ENCODE data around the gene AKAP13. TPM values are rescaled to one million over a fixed set of nuclear protein-coding genes. Genes with fewer than 3 reads are reported as not detected.
A peak's percentile ranks its signal among the peaks of the same experiment; 100 is the strongest.

AKAP13 gene
- total RNA-seq, 1 donor from 2014 or later = 41.1 TPM

- no peak overlapping the region for H3K4me3 ChIP-seq (ENCODE audit: low read depth, low read length)
- H3K27me3 ChIP-seq (ENCODE audit: control insufficient read depth, insufficient read depth, low read length) = no peaks in the 10 kb centered on the region
- H3K36me3 ChIP-seq (ENCODE audit: control insufficient read depth, insufficient read depth, low read length) = no peaks in the 10 kb centered on the region
- FAIRE-seq = no peak
- no peak for TF ChIP-seq CTCF (IDR thresholded peaks at IDR 0.05; ENCODE audit: insufficient read depth, low read length, severe bottlenecking)
- DNase-seq (ENCODE audit: low read depth) = no peak
These were observed 140.2 kb downstream of the AKAP13 start for GRCh38 chr15:85520650-85521049.

GRCh38 chr15:85523530-85523929 is 143.1 kb downstream of the AKAP13 start:
- no peak overlapping the region for H3K4me3 ChIP-seq (ENCODE audit: low read depth, low read length)
- DNase-seq (ENCODE audit: low read depth) (no peak), FAIRE-seq (no peak)
- H3K36me3 ChIP-seq (ENCODE audit: control insufficient read depth, insufficient read depth, low read length) = peaks cover 1% of the 10 kb centered on the region
- H3K27me3 ChIP-seq (ENCODE audit: control insufficient read depth, insufficient read depth, low read length) = no peaks in the 10 kb centered on the region
- TF ChIP-seq CTCF (IDR thresholded peaks at IDR 0.05; ENCODE audit: insufficient read depth, low read length, severe bottlenecking) = no peak

GRCh38 chr15:85525755-85526154 is 145.4 kb downstream of the AKAP13 start:
- Histone ChIP-seq H3K36me3 (ENCODE audit: control insufficient read depth, insufficient read depth, low read length) (peaks cover 3% of the 10 kb centered on the region), H3K4me3 (ENCODE audit: low read depth, low read length) (no peak overlapping the region), H3K27me3 (ENCODE audit: control insufficient read depth, insufficient read depth, low read length) (no peaks in the 10 kb centered on the region)
- TF ChIP-seq CTCF (IDR thresholded peaks at IDR 0.05; ENCODE audit: insufficient read depth, low read length, severe bottlenecking) = no peak
- no peak for FAIRE-seq
- DNase-seq (ENCODE audit: low read depth) = no peak

GRCh38 chr15:85527895-85528294 is 147.5 kb downstream of the AKAP13 start:
- peak; percentile 24 for DNase-seq (ENCODE audit: low read depth)
- no peak for FAIRE-seq
- Histone ChIP-seq H3K4me3 (ENCODE audit: low read depth, low read length) (no peak overlapping the region), H3K27me3 (ENCODE audit: control insufficient read depth, insufficient read depth, low read length) (no peaks in the 10 kb centered on the region), H3K36me3 (ENCODE audit: control insufficient read depth, insufficient read depth, low read length) (peaks cover 3% of the 10 kb centered on the region)
- no peak for TF ChIP-seq CTCF (IDR thresholded peaks at IDR 0.05; ENCODE audit: insufficient read depth, low read length, severe bottlenecking)

GRCh38 chr15:85530079-85530478 is 149.7 kb downstream of the AKAP13 start:
- no peak for FAIRE-seq

More at GRCh38 chr15:85530079-85530478, 149.7 kb downstream of the AKAP13 start:
- no peak for DNase-seq (ENCODE audit: low read depth)
- no peak for TF ChIP-seq CTCF (IDR thresholded peaks at IDR 0.05; ENCODE audit: insufficient read depth, low read length, severe bottlenecking)
- peaks cover 4% of the 10 kb centered on the region for H3K36me3 ChIP-seq (ENCODE audit: control insufficient read depth, insufficient read depth, low read length)
- no peaks in the 10 kb centered on the region for H3K27me3 ChIP-seq (ENCODE audit: control insufficient read depth, insufficient read depth, low read length)
- H3K4me3 ChIP-seq (ENCODE audit: low read depth, low read length) = no peak overlapping the region
